ENCODE measurements around the gene BLM.
A peak's percentile ranks its signal among the peaks of the same experiment; 100 is the strongest.

Gene BLM

DNA sequence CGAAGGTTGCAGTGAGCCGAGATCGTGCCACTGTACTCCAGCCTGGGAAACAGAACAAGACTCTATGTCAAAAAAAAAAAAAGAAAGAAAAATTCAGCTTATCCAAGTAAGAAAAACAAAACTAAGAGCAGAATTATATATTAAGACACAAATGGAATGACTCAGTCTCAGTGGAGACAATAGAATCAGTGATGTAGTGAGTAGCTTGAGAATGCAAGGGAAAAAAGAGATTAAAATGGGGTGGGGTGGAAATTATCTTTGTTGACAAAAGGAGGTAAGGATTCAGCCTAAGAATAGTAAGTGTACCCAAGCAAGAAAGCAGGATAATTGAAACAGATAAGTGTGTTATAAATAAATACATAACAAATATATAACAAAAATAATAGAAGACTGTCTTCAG is 70.7 kb downstream of the BLM start:
- DNase-seq, result no peak

DNA sequence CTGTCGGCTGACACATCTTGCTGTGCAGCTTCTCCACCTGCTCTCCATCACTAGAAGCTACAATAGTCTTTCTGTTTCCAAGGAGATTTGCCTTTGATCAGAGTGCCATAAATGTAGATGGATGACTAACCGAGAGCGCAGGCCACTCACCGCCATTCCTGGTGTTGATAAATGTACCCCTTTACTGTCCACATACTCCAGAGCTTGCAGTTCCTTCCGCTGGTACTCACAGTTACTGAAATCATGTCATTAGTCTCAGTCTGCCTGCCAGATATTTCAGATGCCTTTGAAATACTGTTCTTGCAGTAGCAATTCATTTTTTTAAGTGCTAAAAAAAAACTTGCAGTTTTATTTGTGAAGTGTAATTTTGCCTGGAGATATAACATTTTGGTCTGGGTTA is 72.3 kb downstream of the BLM start:
- DNase-seq, result peak in 4 of 58 donors; percentile 6 to 38 (median 10)

DNA sequence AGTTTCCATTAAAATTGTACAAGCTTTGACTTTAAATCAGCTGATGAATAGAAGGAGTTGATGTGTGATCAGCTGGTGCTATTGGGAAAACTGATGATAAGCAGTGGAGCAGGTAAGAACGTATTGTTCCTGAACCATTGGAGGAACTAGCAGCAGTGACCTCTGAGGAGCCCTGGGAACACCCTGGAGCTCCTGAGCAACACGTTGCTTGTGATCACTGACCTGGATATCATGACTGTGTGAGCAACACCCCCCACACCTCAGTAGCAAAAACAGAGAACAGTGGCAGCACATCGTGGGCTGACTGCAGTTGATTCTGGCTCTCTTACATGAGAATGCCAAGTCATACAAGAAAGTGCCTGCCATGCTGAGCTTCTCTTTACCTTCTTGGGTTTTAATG is 72.9 kb downstream of the BLM start:
- DNase-seq, result peak in 1 of 58 donors; percentile 18

DNA sequence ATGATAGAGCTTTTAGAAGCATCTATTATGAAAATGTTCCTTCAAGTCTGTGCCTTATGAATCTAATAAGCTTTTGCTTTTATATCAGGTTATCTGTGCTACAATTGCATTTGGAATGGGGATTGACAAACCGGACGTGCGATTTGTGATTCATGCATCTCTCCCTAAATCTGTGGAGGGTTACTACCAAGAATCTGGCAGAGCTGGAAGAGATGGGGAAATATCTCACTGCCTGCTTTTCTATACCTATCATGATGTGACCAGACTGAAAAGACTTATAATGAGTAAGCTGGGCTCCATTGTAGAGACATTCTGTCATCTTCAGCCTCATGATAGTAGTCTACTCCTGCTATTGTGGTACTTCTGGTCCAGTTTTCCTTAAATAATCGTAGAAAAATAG is 73.4 kb downstream of the BLM start:
- DNase-seq, result no peak

DNA sequence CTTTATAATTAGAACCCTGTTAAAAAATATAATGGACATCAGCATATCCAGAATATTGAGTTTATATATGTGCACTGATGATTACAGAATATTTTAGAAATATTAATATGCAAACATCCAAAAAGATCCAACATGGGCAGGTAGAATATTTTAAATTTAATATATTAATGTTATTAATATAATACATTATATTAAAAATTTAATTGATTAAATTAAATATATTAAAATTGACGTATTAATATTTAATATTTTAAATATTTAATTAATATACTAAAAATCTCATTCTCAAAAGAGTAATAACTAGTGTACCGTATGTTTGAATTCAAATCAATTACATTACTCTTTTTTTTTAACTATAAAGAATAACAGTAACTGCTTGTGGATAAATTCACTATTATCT is 77.4 kb downstream of the BLM start:
- DNase-seq, result no peak

DNA sequence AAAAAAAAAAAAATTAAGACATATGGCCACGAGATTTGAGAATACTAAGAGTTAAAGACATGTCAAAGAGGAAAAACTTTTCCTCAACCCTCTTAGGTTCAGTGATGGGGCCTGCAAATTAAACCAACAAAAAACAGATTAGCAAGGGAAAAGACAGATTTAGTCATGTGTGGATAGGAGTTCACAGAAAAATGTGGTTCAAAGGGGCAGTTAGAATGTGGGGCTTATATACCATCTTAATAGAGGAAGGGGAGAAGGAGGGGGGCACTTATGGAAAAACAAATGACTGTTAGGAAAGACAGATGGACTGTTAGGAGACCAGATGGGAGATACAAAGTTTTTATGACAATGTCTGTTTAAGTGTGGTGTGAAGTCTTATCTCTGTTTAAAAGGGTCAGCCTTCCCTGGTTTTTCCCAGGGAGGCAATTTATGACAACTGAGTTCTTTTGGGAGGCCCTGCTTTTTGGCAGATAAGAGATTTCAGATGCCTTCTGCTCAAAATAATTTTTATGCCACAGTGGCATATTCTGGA is 82.6 kb downstream of the BLM start:
- DNase-seq, result no peak

DNA sequence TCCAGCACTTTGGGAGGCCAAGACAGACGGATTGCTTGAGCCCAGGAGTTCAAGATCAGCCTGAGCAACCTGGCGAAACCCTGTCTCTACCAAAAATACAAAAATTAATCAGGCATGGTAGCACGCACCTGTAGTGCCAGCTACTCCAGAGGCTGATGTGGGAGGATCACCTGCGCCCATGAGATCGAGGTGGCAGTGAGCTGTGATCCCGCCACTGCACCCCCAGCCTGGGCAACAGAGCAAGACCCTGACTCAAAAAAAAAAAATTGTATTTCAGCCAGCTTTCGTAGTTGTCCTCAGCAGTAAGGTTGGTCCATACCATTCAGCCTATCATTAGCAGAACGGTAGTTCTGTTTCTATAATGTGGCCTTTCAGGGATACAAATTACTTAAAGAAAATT is 84.7 kb downstream of the BLM start:
- no peak for DNase-seq

DNA sequence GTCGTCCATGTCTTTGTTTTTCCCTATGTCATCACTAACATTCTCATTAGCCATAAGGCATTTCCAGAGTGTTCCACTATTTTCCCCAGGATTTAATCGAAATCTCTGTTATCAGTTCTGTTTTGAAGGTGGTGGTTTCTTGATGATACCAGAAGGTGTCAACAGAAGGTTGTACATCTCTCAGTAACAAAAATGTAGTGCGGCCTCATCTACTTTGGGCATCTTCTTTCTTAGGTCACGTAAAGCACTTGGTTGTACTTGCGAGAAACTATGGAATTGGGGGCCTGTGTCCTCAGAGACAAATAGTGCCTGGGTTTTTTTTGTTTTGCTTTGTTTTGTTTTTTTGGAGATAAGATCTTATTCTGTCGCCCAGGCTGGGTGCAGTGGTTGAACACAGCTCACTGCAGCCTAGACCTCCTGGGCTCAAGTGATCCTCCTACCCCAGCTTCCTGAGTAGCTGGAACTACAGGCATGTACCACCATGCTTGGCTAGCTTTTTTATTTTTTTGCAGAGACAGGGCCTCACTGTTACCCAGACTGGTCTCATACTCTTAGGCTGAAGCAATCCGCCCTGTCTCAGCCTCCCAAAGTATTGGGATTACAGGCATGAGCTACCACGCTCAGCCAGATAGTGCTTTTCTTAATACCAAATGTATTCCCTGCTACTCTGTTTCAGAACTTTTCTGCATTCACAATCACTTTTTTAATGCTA is 90.1 kb downstream of the BLM start:
- no peak for DNase-seq

DNA sequence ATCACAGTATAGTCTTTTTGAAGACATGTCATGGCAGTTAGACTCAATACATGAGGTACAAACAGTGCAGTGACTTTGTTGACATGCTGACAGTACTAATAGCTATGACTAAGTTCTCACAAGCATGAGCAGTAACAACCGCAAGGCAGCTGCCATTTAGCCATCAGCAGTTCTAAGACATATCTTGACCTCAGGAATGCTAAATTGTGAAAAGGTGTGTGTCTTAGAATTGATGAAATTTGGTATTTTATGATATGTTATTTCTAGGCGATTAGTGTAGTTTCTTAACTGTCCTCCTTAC is 90.6 kb downstream of the BLM start:
- no peak for DNase-seq

DNA sequence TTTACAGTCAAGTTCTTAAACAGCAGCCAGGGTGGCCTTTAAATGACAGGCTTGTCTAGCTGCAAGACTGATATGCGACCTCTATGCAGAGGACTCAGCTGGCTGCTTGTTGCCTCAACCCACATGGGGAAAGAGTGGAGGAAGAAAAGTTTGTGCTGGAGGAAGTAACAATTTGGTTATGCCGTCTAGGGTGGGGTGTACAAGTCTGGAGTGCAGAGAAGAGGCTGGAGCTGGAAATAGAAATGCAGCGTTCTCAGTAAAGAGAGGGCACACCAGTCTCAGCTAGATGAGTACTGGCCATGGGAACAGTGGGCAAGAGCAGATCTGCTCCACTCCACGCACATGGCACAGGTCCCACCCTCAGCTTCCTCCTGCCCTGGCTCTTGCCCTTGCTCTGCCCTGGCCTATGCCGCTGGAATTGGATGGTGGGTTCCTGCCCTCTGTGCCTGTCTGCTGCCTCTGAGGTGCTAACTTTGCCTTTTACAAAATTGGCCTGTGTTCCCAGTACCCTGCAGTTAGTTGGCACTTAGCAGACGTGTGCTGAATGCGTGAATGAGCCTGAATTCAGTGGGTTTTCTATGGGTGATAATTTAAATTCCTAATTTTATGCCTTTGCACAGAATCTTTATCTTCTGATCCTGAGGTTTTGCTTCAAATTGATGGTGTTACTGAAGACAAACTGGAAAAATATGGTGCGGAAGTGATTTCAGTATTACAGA is 91.5 kb downstream of the BLM start:
- no peak for DNase-seq

DNA sequence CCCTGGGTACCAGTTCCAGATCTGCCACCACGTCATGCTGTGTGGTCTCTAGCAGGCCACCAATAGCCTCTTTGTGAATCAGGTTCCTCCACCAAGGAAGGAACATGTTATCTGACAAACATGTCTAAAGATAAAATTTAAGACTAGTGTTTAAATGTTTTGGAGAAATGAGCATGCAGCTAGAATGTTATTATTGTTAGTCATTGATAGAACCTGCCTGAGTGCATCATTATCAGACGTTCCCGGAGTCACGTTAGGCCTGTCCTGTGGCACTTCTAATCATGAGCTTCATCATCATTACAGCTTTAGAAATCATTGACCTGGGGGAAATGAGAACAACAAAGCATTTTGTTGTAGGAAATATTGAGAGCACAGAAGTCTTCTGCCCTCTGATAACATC is 92.4 kb downstream of the BLM start:
- no peak for DNase-seq

DNA sequence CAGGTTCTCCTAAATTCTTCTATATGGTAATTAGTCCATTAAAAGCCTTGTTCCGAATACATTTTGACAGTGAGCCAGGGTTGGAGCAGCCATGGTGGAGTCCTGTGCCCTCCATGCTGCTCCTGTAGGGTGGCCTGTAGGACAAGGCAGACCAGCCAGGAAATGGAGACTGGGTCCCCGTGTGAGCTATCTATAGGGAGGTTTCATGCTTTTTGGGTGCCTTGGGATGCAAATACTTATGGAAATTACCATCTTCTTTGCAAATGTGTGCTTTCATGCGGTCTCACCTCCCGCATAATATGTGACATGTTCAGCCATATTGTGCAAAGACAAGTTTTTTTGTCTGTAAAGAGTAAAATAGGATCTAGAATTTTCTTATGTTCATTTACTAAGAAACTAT is 93.2 kb downstream of the BLM start:
- no peak for DNase-seq

DNA sequence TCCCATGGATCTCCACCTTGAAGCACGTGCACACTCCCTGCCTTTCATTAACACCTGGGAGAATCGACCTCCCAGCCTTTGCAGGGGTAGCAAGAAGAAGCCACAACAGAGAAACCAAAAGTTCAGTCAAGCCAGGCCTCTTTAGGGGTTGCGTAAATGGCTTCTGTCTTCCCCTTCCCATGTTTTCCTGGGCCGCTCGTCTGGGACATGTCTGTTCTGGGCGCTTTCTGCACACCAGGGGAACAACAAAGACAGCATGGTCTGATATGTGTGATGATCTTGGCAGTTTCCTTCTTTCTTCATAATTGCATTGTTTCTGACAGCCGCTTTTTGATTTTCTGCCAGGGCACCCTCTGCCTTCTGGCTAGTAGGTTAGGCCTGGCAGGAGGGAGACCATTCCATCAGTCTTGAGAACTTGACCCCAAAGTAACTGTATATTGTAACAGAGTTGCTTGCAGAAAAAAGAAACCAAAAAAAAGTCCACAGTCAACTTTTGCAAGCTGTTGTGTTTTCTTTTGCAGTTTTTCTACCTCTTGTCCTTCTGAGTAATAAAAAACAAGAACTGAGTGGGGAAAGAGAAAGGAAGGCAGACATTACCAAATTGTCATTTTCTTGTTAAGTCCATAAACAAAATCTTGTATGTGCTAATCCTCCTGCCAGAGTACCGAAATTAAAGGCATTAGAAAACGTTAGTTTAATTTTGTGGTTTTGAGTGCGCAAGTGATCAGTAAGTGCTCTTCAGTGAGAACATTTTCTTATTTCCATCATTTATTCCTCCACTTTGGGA is 95.2 kb downstream of the BLM start:
- no peak for DNase-seq

DNA sequence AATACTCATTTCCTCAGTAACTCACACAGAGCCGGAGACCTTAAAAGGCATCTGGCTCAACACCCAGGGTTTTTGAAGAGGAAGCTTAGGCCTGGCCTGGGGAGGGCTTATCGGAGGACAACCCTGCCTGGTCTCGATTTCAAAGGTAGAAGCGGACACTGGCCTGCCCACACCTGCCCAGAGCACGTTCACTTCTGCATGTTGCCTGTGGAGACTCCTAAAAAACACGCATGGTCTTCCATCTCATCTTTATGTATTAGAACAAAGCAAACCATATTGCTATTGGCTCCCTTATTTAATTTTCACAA is 95.8 kb downstream of the BLM start:
- no peak for DNase-seq

DNA sequence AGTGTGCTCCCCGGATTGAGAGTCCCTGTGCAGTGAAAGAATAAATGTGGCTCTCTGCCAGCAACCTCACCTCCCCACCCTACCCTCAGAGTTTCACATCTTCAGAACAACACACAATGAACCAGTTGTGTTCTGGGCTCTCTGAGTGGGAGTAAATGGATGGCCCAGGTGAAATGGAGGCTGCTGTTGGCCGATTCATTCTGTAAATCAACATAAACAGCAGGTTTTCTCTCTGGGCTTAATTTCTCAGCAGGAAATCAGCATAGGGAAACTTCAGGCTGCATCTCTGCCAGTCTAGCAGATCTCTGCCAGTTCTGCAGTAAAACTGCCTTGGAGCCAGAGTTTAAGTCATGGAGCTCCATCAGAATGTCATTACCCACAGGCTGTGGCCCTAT is 96.6 kb downstream of the BLM start:
- DNase-seq, result peak in 1 of 58 donors; percentile 22

DNA sequence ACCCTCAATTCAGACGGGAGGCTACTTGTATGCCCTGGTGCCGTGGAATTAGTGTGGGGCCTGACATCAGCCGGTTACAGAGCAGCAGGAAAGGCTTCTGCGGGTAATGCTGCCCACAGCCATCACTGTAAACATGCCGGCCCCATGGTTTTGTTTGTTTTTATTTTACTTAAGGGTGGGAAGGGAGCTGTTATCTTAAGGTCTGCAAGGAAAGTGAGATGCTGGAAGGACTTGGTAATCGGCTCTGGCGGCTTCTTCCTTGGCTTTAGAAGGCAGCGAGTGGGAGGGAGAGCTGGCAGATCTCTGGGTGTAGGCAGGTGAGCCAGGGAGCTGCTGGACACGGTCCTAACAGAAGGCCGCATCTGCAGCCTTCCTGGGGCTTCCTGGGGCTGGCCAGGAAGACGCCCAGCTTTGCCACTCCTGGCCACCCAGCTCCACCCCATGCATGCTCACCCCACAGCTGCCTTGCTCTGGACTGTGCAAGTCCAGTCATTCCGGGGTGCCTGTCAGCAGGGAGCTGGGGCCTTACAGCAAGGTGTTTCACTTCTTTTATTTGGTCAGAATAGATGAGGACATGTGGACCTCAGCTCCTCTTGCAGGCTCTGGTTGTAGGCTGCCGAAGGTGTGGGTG is 97.2 kb downstream of the BLM start:
- peak in 15 of 58 donors; percentile 12 to 52 (median 28) for DNase-seq

DNA sequence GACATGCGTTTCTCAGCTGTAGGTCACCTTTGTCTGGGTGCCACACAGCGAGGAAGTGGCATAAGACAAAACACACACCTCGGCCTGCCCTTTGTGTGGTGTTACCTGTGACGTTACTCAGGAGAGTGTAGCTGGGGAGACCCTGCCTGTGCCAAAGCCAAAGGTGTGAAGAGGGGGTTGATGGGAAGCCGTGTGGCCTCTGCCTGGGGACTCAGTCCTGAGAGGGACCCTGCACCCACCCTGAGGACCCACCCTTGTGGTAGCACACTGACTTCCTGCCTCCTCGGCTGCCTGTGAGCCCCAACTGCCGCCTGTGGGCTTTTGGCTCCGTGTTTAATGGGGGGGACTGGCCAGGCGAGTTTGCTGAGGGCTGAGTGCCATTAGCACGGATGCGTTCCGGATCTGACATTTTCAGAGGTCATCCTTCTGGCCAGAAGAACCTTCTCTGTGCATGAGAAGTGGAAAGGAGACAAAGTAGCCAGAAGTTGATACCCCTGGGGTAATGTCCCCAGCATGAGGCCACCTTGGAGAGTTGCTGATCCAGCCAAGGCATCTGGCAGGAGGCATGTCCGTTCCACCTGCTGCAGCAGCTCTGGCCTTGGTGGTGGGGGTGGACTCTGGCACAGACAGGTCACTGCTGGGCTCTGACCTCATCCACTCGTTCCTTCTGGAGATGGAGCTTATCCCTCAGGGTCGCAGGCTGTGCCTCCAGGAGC is 99.4 kb downstream of the BLM start:
- no peak for DNase-seq

DNA sequence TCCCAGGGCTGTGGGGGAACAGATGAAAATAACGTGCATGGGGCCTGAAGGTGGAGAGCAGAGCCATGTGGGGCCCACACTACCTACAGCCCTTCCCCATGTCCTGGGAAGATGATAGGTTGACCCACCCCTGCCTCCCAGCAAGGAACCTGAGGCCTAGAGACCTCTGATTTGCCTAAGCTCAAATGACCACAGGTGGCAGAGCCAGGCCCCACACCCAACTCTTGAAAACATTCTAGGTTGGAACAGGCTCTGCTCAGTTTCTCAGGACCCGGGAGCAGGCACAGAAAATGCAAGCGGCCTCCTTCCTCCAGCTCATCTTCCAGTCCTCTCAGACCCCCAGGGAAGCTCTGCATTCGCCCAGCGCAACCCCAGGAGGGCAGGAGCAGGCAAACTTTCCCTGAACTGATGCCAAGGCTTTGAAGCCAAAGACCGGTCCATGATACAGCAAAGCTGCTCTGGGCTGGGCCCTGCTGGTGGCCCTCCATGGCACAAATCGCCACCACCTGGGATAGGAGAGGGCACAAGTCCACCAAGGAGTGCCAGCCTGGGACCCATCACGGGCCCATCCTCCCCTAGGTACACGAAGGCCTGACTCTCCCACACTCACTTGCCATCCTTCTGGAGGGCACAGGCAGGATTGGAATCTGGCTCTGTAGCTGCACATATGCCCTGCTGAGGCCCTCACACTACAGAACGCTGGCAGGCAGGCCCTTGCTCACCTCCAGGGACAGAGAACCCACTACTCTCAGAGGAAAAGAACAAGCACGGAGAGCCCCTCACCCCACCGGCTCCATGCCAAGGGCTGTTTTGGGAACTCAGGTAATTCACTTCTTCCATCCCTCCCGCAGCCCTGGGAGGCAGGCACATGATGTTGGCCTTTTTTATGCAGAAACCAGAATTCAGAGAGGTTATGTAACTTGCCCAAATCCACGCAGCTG is 100.2 kb downstream of the BLM start:
- DNase-seq, result peak in 1 of 58 donors; percentile 39

DNA sequence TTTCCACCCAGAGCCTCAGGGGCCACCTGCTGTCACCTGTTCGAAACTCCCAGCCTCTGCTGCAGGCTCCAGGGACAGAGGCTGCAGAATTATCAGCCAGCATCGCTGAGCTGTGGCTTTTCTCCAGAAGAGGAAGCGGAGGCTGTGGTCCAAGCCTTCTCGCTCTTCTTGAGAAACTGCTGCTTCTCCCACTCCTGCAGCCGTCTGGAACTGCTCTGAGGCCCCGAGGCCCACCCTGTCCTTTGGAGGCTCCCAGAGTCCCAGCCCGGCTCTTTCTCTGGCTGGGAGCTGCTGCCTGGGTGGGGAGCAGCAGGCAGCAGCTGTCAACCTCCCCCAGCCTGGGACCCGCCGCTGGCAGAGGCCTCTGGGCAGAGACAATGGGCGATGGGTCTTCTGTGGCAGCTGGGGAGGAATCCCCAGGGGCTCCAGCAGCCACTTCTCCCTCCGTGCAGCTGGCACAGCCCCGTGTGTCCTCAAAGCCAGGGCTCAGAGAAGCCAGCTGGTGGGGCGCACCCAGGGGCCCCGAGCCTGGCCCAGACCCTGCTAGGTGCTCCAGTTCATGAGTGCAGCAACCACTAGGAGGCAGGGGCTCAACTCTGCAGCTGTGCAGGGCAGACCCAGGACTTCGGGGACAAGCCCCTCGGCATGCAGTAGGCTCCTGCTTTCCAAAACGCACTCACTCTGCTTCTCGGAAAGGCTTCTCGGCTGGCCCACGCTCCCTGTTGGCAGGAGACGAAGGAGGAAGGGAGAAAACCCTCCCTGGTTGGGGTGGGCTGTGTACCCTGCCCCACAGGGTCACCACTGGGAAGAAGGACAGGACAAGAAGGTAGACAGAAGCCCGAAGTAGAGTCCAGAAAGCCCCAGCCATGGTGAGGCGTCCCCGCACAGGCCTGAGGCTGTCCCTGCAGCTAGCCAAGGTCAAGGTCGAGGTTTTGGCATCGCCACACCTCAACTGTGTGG is 101.4 kb downstream of the BLM start:
- DNase-seq, result peak in 6 of 58 donors; percentile 3 to 41 (median 18)
